ENCODE results near the gene YARS1. TPM values are rescaled to one million over a fixed set of nuclear protein-coding genes. Genes with fewer than 3 reads are reported as not detected.

The YARS1 gene
- total RNA-seq = 10 to 100 TPM; 36.7 to 70.0 TPM
- long read RNA-seq, transcript YARS-201 (13 exons, 3,238 nt) = major isoform, 48 of 62 reads
- long read RNA-seq, partial matches to known transcripts = 5 of 62 reads
- long read RNA-seq, other reads (novel, unspliced or antisense) = 9 of 62 reads

- peak; percentile 99 for DNase-seq
- intact Hi-C loops (cut with DNase I) = no loop called here
- ATAC-seq = peak; percentile 97 to 98
Observed at GRCh38 chr1:32817159-32817814, at the start of gene YARS1, which contains the start of gene S100PBP. Gene YARS1 (minus strand): TSS chr1:32817358. CDS start chr1:32817244, 114 bp downstream. Gene S100PBP (plus strand): TSS chr1:32817653. CDS start chr1:32826100, 8,447 bp downstream.

GRCh38 chr1:32865639-32866405 is 48.7 kb upstream of the YARS1 start:
- intact Hi-C loops (cut with DNase I) = no loop called here
- ATAC-seq = no peak

GRCh38 chr1:32864375-32865019 is 47.3 kb upstream of the YARS1 start:
- intact Hi-C loops (cut with DNase I) = no loop called here
- DNase-seq (no peak), ATAC-seq (peak; percentile 53 to 75)

More at GRCh38 chr1:32865639-32866405, 48.7 kb upstream of the YARS1 start:
- DNase-seq = no peak

- intact Hi-C loops (cut with DNase I) = no loop called here
- no peak for DNase-seq
- no peak for ATAC-seq
Observed at GRCh38 chr1:32863881-32864245, 46.7 kb upstream of the YARS1 start.

GRCh38 chr1:32863218-32863880 is 46.2 kb upstream of the YARS1 start:
- intact Hi-C loops (cut with DNase I) = no loop called here
- ATAC-seq = no peak

GRCh38 chr1:32861904-32862695 is 44.9 kb upstream of the YARS1 start:
- intact Hi-C loops (cut with DNase I) = no loop called here
- no peak for ATAC-seq
- no peak for DNase-seq

More at GRCh38 chr1:32863218-32863880, 46.2 kb upstream of the YARS1 start:
- no peak for DNase-seq

GRCh38 chr1:32860566-32860965 is 43.4 kb upstream of the YARS1 start:
- no peak for DNase-seq
- no peak for ATAC-seq
- intact Hi-C loops (cut with DNase I) = no loop called here

- intact Hi-C loops (cut with DNase I) = no loop called here
Observed at GRCh38 chr1:32859915-32860314, 42.8 kb upstream of the YARS1 start.

GRCh38 chr1:32858791-32859190 is 41.6 kb upstream of the YARS1 start:
- intact Hi-C loops (cut with DNase I) = no loop called here
- DNase-seq (no peak), ATAC-seq (no peak)

More at GRCh38 chr1:32859915-32860314, 42.8 kb upstream of the YARS1 start:
- no peak for ATAC-seq
- DNase-seq = no peak

- intact Hi-C loops (cut with DNase I) = no loop called here
- DNase-seq (no peak), ATAC-seq (no peak)
Observed at GRCh38 chr1:32858136-32858535, 41.0 kb upstream of the YARS1 start.

- ATAC-seq (no peak), DNase-seq (no peak)
- intact Hi-C loops (cut with DNase I) = no loop called here
Observed at GRCh38 chr1:32855861-32856617, 38.9 kb upstream of the YARS1 start.

GRCh38 chr1:32848354-32849063 is 31.4 kb upstream of the YARS1 start:
- intact Hi-C loops (cut with DNase I) = no loop called here
- ATAC-seq = no peak
- DNase-seq = no peak

GRCh38 chr1:32831878-32832277 is 14.7 kb upstream of the YARS1 start:
- intact Hi-C loops (cut with DNase I) = no loop called here
- ATAC-seq (no peak), DNase-seq (no peak)

- no peak for DNase-seq
- no peak for ATAC-seq
- intact Hi-C loops (cut with DNase I) = no loop called here
Observed at GRCh38 chr1:32830092-32830852, 13.1 kb upstream of the YARS1 start.

GRCh38 chr1:32828341-32828740 is 11.2 kb upstream of the YARS1 start:
- intact Hi-C loops (cut with DNase I) = no loop called here
- ATAC-seq = no peak
- no peak for DNase-seq

- DNase-seq (no peak), ATAC-seq (no peak)
- intact Hi-C loops (cut with DNase I) = no loop called here
Observed at GRCh38 chr1:32825181-32825580, 8.0 kb upstream of the YARS1 start.

Measured in left cardiac atrium (tissue), 4 donors.